Right lobe of liver (tissue), 4 donors: ENCODE results near the gene CRACR2B.

Experiments used
- CTCF ChIP-seq, 4 donors: fragments of 200-600 bp in 3 of 4; fragments of 450-650 bp in 1 of 4; IDR thresholded peaks; one replicate each; pipeline versions ENCODE4 v1.5.1 to v1.8.0; 2016 to 2022; ENCODE audit warnings: antibody characterized with exemption in 4 of 4, mild to moderate bottlenecking in 2 of 4
- POLR2A ChIP-seq: fragments of 450-650 bp; IDR thresholded peaks from one replicate; pipeline ENCODE4 v1.6.1; 2017; ENCODE audit warnings: antibody characterized with exemption, mild to moderate bottlenecking
- donor health status: DM: no; HTN: no; CAD: no.
- donor health status: DM: no; HTN: no; CAD: no.
- donor health status: DM: no; HTN: yes; CAD: no.

GRCh38 chr11:824942-825341 lies 2.8 kb upstream of the CRACR2B start:
- TF ChIP-seq CTCF (IDR thresholded peaks at IDR 0.05) (no peak), POLR2A (no peak)
